ENCODE measurements around the gene NPAP1.
"Not testable (repeated sequence)": the region's sequence is repeated elsewhere in the genome, so short reads cannot be mapped to it uniquely, and the experiment has no call there.

NPAP1 gene, protein sequence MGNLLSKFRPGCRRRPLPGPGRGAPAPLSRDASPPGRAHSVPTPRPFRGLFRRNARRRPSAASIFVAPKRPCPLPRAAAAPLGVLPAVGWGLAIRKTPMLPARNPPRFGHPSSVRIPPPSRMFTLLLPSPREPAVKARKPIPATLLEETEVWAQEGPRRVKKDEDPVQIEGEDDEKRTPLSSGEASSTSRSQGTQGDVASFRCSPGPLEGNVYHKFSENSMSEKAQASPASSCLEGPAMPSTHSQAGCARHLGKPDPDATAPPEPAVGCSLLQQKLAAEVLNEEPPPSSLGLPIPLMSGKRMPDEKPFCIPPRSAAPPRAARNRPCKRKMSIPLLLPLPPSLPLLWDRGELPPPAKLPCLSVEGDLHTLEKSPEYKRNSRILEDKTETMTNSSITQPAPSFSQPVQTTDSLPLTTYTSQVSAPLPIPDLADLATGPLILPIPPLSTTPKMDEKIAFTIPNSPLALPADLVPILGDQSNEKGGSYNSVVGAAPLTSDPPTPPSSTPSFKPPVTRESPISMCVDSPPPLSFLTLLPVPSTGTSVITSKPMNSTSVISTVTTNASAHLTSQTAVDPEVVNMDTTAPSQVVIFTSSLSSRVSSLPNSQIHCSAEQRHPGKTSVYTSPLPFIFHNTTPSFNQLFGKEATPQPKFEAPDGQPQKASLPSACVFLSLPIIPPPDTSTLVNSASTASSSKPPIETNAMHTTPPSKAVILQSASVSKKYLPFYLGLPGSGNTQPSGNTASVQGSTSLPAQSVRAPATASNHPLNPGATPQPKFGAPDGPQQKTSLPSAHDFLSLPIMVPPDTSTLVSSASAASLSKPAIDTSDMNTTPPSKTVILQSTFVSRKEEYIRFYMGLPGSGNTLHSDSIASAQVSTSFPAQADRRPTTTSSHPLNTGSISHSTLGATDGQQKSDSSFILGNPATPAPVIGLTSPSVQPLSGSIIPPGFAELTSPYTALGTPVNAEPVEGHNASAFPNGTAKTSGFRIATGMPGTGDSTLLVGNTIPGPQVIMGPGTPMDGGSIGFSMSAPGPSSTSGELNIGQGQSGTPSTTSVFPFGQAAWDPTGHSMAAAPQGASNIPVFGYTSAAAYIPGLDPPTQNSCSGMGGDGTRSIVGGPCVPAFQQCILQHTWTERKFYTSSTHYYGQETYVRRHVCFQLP

DNA sequence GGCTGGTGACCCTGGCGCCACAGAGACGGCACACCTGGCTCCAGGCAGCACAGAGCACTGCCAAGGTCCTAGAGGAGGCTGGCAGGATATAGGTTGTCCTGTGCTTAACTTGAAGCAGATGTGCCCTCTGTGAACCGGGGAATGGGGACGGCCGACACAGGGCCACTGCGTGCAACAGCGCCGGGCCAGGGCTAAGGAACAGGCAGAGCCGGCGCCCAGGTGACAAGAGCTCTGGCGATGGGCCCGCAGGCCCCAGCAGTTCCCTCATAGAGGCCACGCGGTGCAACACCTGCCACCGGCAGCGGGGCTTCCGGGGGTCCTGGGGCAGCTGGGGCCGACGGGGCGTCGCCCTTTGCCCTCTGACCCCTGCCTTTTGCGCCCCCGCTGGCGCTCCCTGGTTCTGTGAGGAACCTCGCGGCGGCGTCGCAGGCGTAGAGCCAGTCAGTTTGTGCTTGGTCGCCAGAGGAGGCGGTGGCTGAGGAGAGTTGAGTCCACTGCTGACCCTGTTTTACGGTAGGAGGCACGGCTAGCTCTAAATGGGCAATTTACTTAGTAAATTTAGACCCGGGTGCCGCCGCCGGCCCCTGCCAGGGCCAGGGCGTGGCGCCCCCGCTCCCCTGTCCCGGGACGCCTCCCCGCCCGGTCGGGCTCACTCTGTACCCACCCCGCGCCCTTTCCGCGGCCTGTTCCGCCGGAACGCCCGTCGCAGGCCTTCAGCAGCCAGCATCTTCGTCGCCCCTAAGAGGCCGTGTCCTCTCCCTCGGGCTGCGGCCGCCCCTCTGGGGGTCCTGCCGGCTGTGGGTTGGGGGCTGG is at the start of gene NPAP1:
Gene NPAP1 (plus strand): TSS at position 444 of the 813 bp plus-strand sequence. CDS start 93 bp downstream, at position 537.
- Histone ChIP-seq H3K9me3 (replicated peaks in 1 of 11) (peaks cover 15 to 24% (median 18%) of the 10 kb centered on the region in 11 experiments; a peak in 21 of 22 replicates), H3K9ac (no peak within 1 kb of the TSS), H3K27me3 (no peaks in the 10 kb centered on the region), H3K27ac (no peak within 1 kb of the TSS), H4K20me1 (no peaks in the 10 kb centered on the region), H3K4me3 (no peak within 1 kb of the TSS), H3K4me2 (no peak within 1 kb of the TSS), H3K4me1 (no peaks in the 10 kb centered on the region), H3K36me3 (no peaks in the 10 kb centered on the region)
- no peak for TF ChIP-seq Cebpa-rat (IDR thresholded peaks at IDR 0.05)

DNA sequence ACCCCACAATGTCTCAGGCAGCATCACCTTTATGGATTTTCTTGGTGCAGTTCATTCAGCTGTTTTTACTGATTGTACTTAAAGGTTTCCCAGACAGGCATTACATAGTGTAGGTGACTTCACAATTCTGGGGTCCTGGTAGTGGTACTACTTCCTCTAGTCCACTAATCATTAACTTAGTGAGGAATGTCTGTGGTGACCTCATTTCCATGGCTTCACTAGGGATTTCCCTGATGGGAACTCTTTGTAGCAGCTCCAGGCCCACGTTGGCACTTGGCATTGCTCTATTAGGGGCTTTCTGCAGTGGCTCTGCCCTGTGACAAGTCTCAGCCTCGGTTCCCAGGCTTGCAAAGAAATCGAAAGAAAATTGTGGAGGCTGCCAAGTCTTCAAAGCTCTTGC is 48.1 kb upstream of the NPAP1 start:
- Histone ChIP-seq H3K9me3 (replicated peaks in 1 of 11) (peaks cover 11 to 35% (median 18%) of the 10 kb centered on the region in 11 experiments), H3K4me2 (no peak overlapping the region)

DNA sequence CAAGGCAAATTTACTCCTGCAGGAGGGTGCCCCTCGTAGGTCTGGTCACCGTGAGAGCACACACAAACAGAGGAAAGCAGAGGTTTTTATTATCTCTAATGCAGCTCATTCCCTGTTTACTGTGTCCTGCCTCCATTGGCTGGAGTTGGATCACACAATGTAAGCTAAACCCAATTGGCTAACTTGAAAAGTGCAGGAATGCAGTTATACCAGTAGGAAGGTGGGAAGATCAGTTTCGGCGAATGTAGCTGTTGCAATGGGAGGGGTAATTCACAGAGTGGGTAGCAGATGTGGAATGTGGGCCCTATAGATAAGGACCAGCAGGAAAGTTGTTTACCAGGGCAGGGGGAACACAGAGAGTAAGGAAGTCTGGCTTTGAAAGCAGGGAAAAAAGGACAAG is 42.5 kb upstream of the NPAP1 start:
- Histone ChIP-seq H3K36me3 (no peaks in the 10 kb centered on the region), H3K27me3 (no peaks in the 10 kb centered on the region), H4K20me1 (no peaks in the 10 kb centered on the region), H3K4me3 (no peak overlapping the region), H3K9me3 (replicated peaks in 1 of 11) (peaks cover 22 to 40% (median 28%) of the 10 kb centered on the region in 11 experiments), H3K4me1 (no peaks in the 10 kb centered on the region; a peak in 3 of 20 replicates), H3K27ac (no peak overlapping the region), H3K9ac (no peak overlapping the region), H3K4me2 (no peak overlapping the region)
- no peak for TF ChIP-seq Cebpa-rat (IDR thresholded peaks at IDR 0.05)

More for the DNA sequence above, 48.1 kb upstream of the NPAP1 start:
- no peak overlapping the region for H3K9ac ChIP-seq
- peaks cover 0 to 5% (median 0%) of the 10 kb centered on the region in 10 experiments; a peak in 5 of 20 replicates for H3K4me1 ChIP-seq
- H3K4me3 ChIP-seq: no peak overlapping the region
- no peaks in the 10 kb centered on the region for H4K20me1 ChIP-seq
- no peak overlapping the region for H3K27ac ChIP-seq
- TF ChIP-seq Cebpa-rat (IDR thresholded peaks at IDR 0.05): no peak
- no peaks in the 10 kb centered on the region for H3K27me3 ChIP-seq
- H3K36me3 ChIP-seq: no peaks in the 10 kb centered on the region

DNA sequence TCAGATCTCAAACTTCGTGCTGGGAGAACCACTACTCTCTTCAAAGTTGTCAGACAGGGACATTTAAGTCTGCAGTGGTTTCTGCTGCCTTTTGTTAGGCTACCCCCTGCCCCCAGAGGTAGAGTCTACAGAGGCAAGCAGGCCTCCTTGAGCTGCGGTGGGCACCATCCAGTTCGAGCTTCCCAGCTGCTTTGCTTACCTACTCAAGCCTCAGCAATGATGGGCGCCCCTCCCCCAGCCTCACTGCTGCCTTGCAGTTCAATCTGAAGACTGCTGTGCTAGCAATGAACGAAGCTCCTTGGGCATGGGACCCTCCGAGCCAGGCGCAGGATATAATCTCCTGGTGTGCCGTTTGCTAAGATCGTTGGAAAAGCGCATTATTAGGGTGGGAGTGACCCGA is 36.2 kb upstream of the NPAP1 start:
- H3K4me2 ChIP-seq, H3K4me3 ChIP-seq: not testable (repeated sequence)

DNA sequence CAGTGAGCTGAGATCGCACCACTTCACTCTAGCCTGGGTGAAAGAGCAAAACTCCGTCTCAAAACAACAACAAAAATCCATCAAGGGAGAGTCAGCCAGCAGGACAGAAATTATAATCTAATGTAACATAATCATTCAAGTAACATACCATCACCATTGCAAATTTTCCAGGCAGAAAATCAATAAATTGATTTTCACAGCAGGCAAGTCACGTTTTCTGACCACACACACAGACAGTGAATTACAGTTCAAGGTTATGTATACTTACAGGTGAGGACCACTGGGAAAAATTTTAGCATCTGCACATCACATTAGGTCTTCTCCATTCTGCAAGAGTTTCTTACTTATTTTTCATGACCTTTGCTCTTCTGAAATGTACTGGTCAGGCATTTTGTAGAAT is 29.9 kb upstream of the NPAP1 start:
- H3K27me3 ChIP-seq: no peaks in the 10 kb centered on the region
- H3K36me3 ChIP-seq: no peaks in the 10 kb centered on the region
- H3K27ac ChIP-seq: no peak overlapping the region
- H4K20me1 ChIP-seq: no peaks in the 10 kb centered on the region
- 0 out of 22 replicates have a peak, but pooled peaks cover 0 to 4% (median 0%) of the 10 kb centered on the region in 11 experiments for H3K9me3 ChIP-seq (replicated peaks in 1 of 11)
- no peaks in the 10 kb centered on the region for H3K4me1 ChIP-seq
- no peak overlapping the region for H3K4me3 ChIP-seq
- H3K4me2 ChIP-seq: no peak overlapping the region
- H3K9ac ChIP-seq: no peak overlapping the region
- TF ChIP-seq Cebpa-rat (IDR thresholded peaks at IDR 0.05): no peak

More for the DNA sequence above, 36.2 kb upstream of the NPAP1 start:
- H3K9ac ChIP-seq, H3K27me3 ChIP-seq, H3K36me3 ChIP-seq, H4K20me1 ChIP-seq, H3K4me1 ChIP-seq, H3K27ac ChIP-seq: not testable (repeated sequence)
- peaks cover 0 to 13% (median 5%) of the 10 kb centered on the region in 11 experiments; a peak in 8 of 22 replicates for H3K9me3 ChIP-seq (replicated peaks in 1 of 11)

DNA sequence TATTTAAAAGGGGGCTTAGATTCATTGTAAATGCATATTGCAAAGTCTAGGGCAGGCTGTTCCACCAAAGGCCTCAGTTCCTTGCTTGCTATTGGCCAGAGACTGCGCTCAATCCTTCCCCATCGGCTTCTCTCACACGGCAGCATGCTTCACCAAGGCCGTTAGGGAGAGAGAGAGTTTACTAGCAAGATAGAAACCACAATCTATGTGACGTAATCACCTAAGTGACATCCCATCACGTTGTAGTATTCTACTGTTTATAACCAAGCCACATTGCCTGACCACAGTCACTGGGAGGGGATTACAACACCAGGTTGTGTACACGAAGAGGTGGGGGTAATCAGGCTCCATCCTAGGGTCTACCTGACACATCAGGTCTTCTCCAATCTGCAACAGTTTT is 16.0 kb upstream of the NPAP1 start:
- Histone ChIP-seq H3K4me1 (no peaks in the 10 kb centered on the region), H3K4me3 (no peak overlapping the region), H3K27ac (no peak overlapping the region), H3K4me2 (no peak overlapping the region), H3K36me3 (no peaks in the 10 kb centered on the region), H3K9me3 (replicated peaks in 1 of 11) (no peaks in the 10 kb centered on the region), H4K20me1 (no peaks in the 10 kb centered on the region), H3K9ac (no peak overlapping the region), H3K27me3 (no peaks in the 10 kb centered on the region)
- 0 out of 22 replicates have a peak, but pooled peaks of 2 of the 11 experiments have one; percentile 13 to 32 for TF ChIP-seq Cebpa-rat (IDR thresholded peaks at IDR 0.05)

DNA sequence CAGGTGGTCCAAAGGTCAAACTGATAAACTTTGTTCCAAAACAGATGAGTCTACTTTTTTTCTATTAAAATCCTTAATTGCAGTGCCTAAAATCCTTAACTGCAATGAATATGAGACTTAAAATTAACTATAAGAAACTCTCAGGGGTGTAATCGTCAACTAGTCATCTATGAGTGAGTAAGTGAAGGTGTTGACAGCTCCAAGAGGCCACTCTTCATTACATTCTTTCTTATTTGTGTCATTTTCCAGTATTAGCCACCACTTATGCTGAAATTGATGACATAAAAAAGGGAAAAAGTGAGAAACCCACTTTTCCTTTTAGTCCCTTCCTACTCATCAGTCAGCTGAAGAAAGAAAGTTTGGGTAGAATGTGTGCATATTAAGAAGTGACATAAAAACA is 12.6 kb upstream of the NPAP1 start:
- Histone ChIP-seq H3K36me3 (no peaks in the 10 kb centered on the region), H3K9me3 (replicated peaks in 1 of 11) (0 out of 22 replicates have a peak, but pooled peaks cover 0 to 9% (median 0%) of the 10 kb centered on the region in 11 experiments), H3K27me3 (no peaks in the 10 kb centered on the region), H3K4me2 (no peak overlapping the region), H4K20me1 (no peaks in the 10 kb centered on the region), H3K4me3 (no peak overlapping the region), H3K27ac (no peak overlapping the region), H3K4me1 (no peaks in the 10 kb centered on the region), H3K9ac (no peak overlapping the region)
- TF ChIP-seq Cebpa-rat (IDR thresholded peaks at IDR 0.05): no peak

DNA sequence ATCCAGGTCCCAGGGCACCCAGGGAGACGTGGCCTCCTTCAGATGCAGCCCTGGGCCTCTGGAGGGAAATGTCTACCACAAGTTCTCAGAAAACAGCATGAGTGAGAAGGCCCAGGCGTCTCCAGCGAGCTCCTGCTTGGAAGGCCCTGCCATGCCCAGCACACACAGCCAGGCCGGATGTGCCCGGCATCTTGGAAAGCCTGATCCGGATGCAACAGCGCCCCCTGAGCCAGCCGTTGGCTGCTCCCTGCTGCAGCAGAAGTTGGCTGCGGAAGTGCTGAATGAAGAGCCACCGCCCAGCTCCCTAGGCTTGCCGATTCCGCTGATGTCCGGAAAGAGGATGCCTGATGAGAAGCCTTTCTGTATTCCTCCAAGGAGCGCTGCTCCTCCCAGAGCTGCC is 856 bp downstream of the NPAP1 start:
- Histone ChIP-seq H3K4me2 (no peak overlapping the region), H3K9me3 (replicated peaks in 1 of 11) (peaks cover 15 to 24% (median 18%) of the 10 kb centered on the region in 11 experiments; a peak in 21 of 22 replicates), H3K36me3 (no peaks in the 10 kb centered on the region), H3K27me3 (no peaks in the 10 kb centered on the region), H3K27ac (no peak overlapping the region), H3K4me3 (no peak overlapping the region), H4K20me1 (no peaks in the 10 kb centered on the region), H3K9ac (no peak overlapping the region), H3K4me1 (no peaks in the 10 kb centered on the region)
- TF ChIP-seq Cebpa-rat (IDR thresholded peaks at IDR 0.05): no peak

Measured in BLaER1 treated with 17β-estradiol and CSF1 and Interleukin-3, amounts not matched to agents 10 nM and 100 nM (cell line).